ENCODE results near the gene SHH. TPM values are rescaled to one million over a fixed set of nuclear protein-coding genes. Genes with fewer than 3 reads are reported as not detected.

Gene SHH
- total RNA-seq (2014; rRNA removed; shearing (Covaris generic)): 7.1 and 7.9 TPM in 2 replicates
- polyA plus RNA-seq (2014; cell fraction: nucleus; rRNA removed): 4.1 and 5.0 TPM in 2 replicates

GRCh38 chr7:155811895-155812761 is at the start of gene SHH:
Gene SHH, minus strand, starts transcription at chr7:155812463. Its CDS starts 341 bp downstream, at chr7:155812122.
- no peak for DNase-seq (ENCODE audit: extremely low read depth, low read depth)

GRCh38 chr7:155861480-155861868 is 49.2 kb upstream of the SHH start:
- DNase-seq (ENCODE audit: extremely low read depth, low read depth): no peak

GRCh38 chr7:155860840-155861479 is 48.7 kb upstream of the SHH start:
- DNase-seq (ENCODE audit: extremely low read depth, low read depth): no peak

- no peak for DNase-seq (ENCODE audit: extremely low read depth, low read depth)
These were observed 48.2 kb upstream of the SHH start for GRCh38 chr7:155860461-155860839.

- DNase-seq (ENCODE audit: extremely low read depth, low read depth): no peak
These were observed 46.3 kb upstream of the SHH start for GRCh38 chr7:155858521-155859061.

GRCh38 chr7:155857141-155857540 is 44.9 kb upstream of the SHH start:
- DNase-seq (ENCODE audit: extremely low read depth, low read depth): no peak

GRCh38 chr7:155856656-155857055 is 44.4 kb upstream of the SHH start:
- no peak for DNase-seq (ENCODE audit: extremely low read depth, low read depth)

- DNase-seq (ENCODE audit: extremely low read depth, low read depth): no peak
These were observed 40.4 kb upstream of the SHH start for GRCh38 chr7:155852426-155853301.

GRCh38 chr7:155851892-155852291 is 39.6 kb upstream of the SHH start:
- DNase-seq (ENCODE audit: extremely low read depth, low read depth): no peak

- no peak for DNase-seq (ENCODE audit: extremely low read depth, low read depth)
These were observed 38.8 kb upstream of the SHH start for GRCh38 chr7:155850766-155851678.

GRCh38 chr7:155850001-155850436 is 37.8 kb upstream of the SHH start:
- no peak for DNase-seq (ENCODE audit: extremely low read depth, low read depth)

- DNase-seq (ENCODE audit: extremely low read depth, low read depth): no peak
These were observed 36.7 kb upstream of the SHH start for GRCh38 chr7:155848691-155849669.

- no peak for DNase-seq (ENCODE audit: extremely low read depth, low read depth)
These were observed 35.7 kb upstream of the SHH start for GRCh38 chr7:155847821-155848435.

- DNase-seq (ENCODE audit: extremely low read depth, low read depth): no peak
These were observed 34.7 kb upstream of the SHH start for GRCh38 chr7:155846936-155847335.

- DNase-seq (ENCODE audit: extremely low read depth, low read depth): no peak
These were observed 33.9 kb upstream of the SHH start for GRCh38 chr7:155846156-155846555.

- DNase-seq (ENCODE audit: extremely low read depth, low read depth): no peak
These were observed 33.0 kb upstream of the SHH start for GRCh38 chr7:155845226-155845625.

- DNase-seq (ENCODE audit: extremely low read depth, low read depth): no peak
These were observed 32.3 kb upstream of the SHH start for GRCh38 chr7:155844526-155844925.

- no peak for DNase-seq (ENCODE audit: extremely low read depth, low read depth)
These were observed 31.8 kb upstream of the SHH start for GRCh38 chr7:155844019-155844453.

Measured in NCI-H460 (cell line).